SK-N-SH treated with all-trans-retinoic acid at 6 μM for 48 hours (cell line): ENCODE measurements around the gene SYNRG.

Source experiments
- ATAC-seq: fragments of 200-7000 bp; cut with Tn5 transposase; 3 replicates; pipeline ENCODE4 v1.9.1; 2020; ENCODE audit warnings: mild to moderate bottlenecking, moderate library complexity
- ARNTL ChIP-seq: fragments of 450-650 bp; formaldehyde crosslinking; IDR thresholded peaks from 2 replicates; pipeline ENCODE4 v1.5.0; 2020; ENCODE audit warnings: low read depth, mild to moderate bottlenecking, moderate library complexity, borderline replicate concordance
- CSDC2 ChIP-seq: fragments of 250-450 bp; sonication (Bioruptor Pico); IDR thresholded peaks from 2 replicates; pipeline ENCODE4 v1.5.0; 2020; ENCODE audit warnings: mild to moderate bottlenecking, moderate library complexity
- ESRRG ChIP-seq: fragments of 250-450 bp; sonication (Bioruptor Pico); IDR thresholded peaks from 2 replicates; pipeline ENCODE4 v1.6.1; 2021; ENCODE audit warnings: mild to moderate bottlenecking
- GLIS3 ChIP-seq: fragments of 250-450 bp; sonication (Bioruptor Pico); IDR thresholded peaks from 2 replicates; pipeline ENCODE4 v1.5.0; 2020; ENCODE audit warnings: mild to moderate bottlenecking, moderate library complexity
- ISL1 ChIP-seq: fragments of 250-450 bp; sonication (Bioruptor Pico); IDR thresholded peaks from 2 replicates; pipeline ENCODE4 v2.1.2; 2022; ENCODE audit warnings: mild to moderate bottlenecking, moderate library complexity
- OSR1 ChIP-seq: fragments of 250-450 bp; sonication (Bioruptor Pico); IDR thresholded peaks from 2 replicates; pipeline ENCODE4 v1.8.0; 2022; ENCODE audit warnings: moderate library complexity, mild to moderate bottlenecking, inconsistent platforms
- PATZ1 ChIP-seq: fragments of 250-450 bp; sonication (Bioruptor Pico); IDR thresholded peaks from 2 replicates; pipeline ENCODE4 v1.8.0; 2020; ENCODE audit warnings: mild to moderate bottlenecking, moderate library complexity, borderline replicate concordance
- POU6F1 ChIP-seq: fragments of 250-450 bp; sonication (Bioruptor Pico); IDR thresholded peaks from 2 replicates; pipeline ENCODE4 v1.8.0; 2021; ENCODE audit warnings: low read depth, mild to moderate bottlenecking, moderate library complexity, borderline replicate concordance
- SNAI2 ChIP-seq: fragments of 250-450 bp; sonication (Bioruptor Pico); IDR thresholded peaks from 2 replicates; pipeline ENCODE4 v1.5.0; 2020; ENCODE audit warnings: mild to moderate bottlenecking, moderate library complexity
- TCF4 ChIP-seq: fragments of 250-450 bp; sonication (Bioruptor Pico); IDR thresholded peaks from 2 replicates; pipeline ENCODE4 v1.8.0; 2021; ENCODE audit warnings: mild to moderate bottlenecking, moderate library complexity, borderline replicate concordance
- TOX ChIP-seq: fragments of 250-450 bp; sonication (Bioruptor Pico); IDR thresholded peaks from 2 replicates; pipeline ENCODE4 v1.8.0; 2021; ENCODE audit warnings: mild to moderate bottlenecking, moderate library complexity, borderline replicate concordance
- ZC3H10 ChIP-seq: fragments of 250-450 bp; sonication (Bioruptor Pico); IDR thresholded peaks from 2 replicates; pipeline ENCODE4 v1.5.1; 2021; ENCODE audit warnings: mild to moderate bottlenecking, moderate library complexity
- ZFP30 ChIP-seq: fragments of 450-650 bp; formaldehyde crosslinking; IDR thresholded peaks from 2 replicates; pipeline ENCODE4 v1.5.0; 2022; ENCODE audit warnings: mild to moderate bottlenecking, moderate library complexity
- ZNF565 ChIP-seq: fragments of 450-650 bp; formaldehyde crosslinking; conservative IDR thresholded peaks from 2 replicates; pipeline ENCODE4 v1.5.0; 2020; ENCODE audit warnings: low read depth, mild to moderate bottlenecking, moderate library complexity
- ZNF70 ChIP-seq: fragments of 450-650 bp; formaldehyde crosslinking; IDR thresholded peaks from 2 replicates; pipeline ENCODE4 v1.5.0; 2020; ENCODE audit warnings: mild to moderate bottlenecking, moderate library complexity
- ZNF8 ChIP-seq: fragments of 450-650 bp; formaldehyde crosslinking; IDR thresholded peaks from 2 replicates; pipeline ENCODE4 v1.5.0; 2020; ENCODE audit warnings: mild to moderate bottlenecking, moderate library complexity
- TF ChIP-seq, protein P1 (sequence below): fragments of 250-450 bp; sonication (Bioruptor Pico); IDR thresholded peaks from 2 replicates; pipeline ENCODE4 v1.5.1; 2021; ENCODE audit warnings: mild to moderate bottlenecking, moderate library complexity
- TF ChIP-seq, protein P2 (sequence below): fragments of 250-450 bp; sonication (Bioruptor Pico); IDR thresholded peaks from 2 replicates; pipeline ENCODE4 v1.5.0; 2020; ENCODE audit warnings: mild to moderate bottlenecking, moderate library complexity
- TF ChIP-seq, protein P3 (sequence below): fragments of 250-450 bp; sonication (Bioruptor Pico); IDR thresholded peaks from 2 replicates; pipeline ENCODE4 v1.5.1; 2020; ENCODE audit warnings: low read depth, mild to moderate bottlenecking, moderate library complexity

The SYNRG gene

GRCh38 chr17:37532756-37533155 lies 76.5 kb downstream of the SYNRG start:
- no peak for ATAC-seq
- TF ChIP-seq, protein P1, sequence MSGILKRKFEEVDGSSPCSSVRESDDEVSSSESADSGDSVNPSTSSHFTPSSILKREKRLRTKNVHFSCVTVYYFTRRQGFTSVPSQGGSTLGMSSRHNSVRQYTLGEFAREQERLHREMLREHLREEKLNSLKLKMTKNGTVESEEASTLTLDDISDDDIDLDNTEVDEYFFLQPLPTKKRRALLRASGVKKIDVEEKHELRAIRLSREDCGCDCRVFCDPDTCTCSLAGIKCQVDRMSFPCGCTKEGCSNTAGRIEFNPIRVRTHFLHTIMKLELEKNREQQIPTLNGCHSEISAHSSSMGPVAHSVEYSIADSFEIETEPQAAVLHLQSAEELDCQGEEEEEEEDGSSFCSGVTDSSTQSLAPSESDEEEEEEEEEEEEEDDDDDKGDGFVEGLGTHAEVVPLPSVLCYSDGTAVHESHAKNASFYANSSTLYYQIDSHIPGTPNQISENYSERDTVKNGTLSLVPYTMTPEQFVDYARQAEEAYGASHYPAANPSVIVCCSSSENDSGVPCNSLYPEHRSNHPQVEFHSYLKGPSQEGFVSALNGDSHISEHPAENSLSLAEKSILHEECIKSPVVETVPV: no peak
- TF ChIP-seq ISL1 (CRISPR knock-in tag): no peak
- no peak for TF ChIP-seq GLIS3 (CRISPR knock-in tag)
- no peak for TF ChIP-seq ZC3H10 (CRISPR knock-in tag)
- TF ChIP-seq PATZ1 (CRISPR knock-in tag): no peak
- TF ChIP-seq CSDC2: no peak
- no peak for TF ChIP-seq SNAI2 (CRISPR knock-in tag)
- no peak for TF ChIP-seq ESRRG (CRISPR knock-in tag)
- TF ChIP-seq ZNF565 (CRISPR knock-in tag): no peak
- TF ChIP-seq ZFP30 (CRISPR knock-in tag): no peak
- TF ChIP-seq, protein P2, sequence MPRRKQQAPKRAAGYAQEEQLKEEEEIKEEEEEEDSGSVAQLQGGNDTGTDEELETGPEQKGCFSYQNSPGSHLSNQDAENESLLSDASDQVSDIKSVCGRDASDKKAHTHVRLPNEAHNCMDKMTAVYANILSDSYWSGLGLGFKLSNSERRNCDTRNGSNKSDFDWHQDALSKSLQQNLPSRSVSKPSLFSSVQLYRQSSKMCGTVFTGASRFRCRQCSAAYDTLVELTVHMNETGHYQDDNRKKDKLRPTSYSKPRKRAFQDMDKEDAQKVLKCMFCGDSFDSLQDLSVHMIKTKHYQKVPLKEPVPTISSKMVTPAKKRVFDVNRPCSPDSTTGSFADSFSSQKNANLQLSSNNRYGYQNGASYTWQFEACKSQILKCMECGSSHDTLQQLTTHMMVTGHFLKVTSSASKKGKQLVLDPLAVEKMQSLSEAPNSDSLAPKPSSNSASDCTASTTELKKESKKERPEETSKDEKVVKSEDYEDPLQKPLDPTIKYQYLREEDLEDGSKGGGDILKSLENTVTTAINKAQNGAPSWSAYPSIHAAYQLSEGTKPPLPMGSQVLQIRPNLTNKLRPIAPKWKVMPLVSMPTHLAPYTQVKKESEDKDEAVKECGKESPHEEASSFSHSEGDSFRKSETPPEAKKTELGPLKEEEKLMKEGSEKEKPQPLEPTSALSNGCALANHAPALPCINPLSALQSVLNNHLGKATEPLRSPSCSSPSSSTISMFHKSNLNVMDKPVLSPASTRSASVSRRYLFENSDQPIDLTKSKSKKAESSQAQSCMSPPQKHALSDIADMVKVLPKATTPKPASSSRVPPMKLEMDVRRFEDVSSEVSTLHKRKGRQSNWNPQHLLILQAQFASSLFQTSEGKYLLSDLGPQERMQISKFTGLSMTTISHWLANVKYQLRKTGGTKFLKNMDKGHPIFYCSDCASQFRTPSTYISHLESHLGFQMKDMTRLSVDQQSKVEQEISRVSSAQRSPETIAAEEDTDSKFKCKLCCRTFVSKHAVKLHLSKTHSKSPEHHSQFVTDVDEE (CRISPR knock-in tag): no peak
- TF ChIP-seq TOX (CRISPR knock-in tag): no peak
- TF ChIP-seq TCF4 (CRISPR knock-in tag): no peak
- TF ChIP-seq, all 23 proteins: peak for 0

DNA sequence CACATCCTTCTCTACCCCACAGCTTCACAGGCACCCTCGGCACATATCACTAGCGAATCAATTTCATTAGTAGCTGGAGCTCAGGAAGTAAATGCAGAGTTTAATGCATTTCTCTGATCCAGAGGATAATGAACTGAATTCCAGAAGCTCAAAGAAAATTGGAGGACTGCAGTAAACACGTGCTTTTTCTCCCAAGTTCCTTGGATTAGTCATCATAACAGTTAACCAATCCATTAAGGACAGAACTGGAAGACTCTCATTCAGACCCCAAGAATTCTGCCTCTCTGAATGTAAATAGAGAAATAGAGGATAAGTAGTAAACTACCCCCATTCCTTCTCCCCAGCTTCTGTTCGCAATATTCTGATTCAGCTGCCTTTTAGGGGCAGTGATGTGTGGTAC lies 78.8 kb downstream of the SYNRG start:
- no peak for ATAC-seq
- TF ChIP-seq SNAI2 (CRISPR knock-in tag) (no peak), ARNTL (CRISPR knock-in tag) (no peak), TCF4 (CRISPR knock-in tag) (no peak), ZC3H10 (CRISPR knock-in tag) (no peak), ESRRG (CRISPR knock-in tag) (no peak), OSR1 (CRISPR knock-in tag) (no peak), GLIS3 (CRISPR knock-in tag) (no peak), PATZ1 (CRISPR knock-in tag) (no peak), ZNF70 (CRISPR knock-in tag) (no peak), ZNF8 (no peak), POU6F1 (CRISPR knock-in tag) (no peak), TOX (CRISPR knock-in tag) (no peak), CSDC2 (no peak)
- TF ChIP-seq, protein P2 (CRISPR knock-in tag): no peak
- TF ChIP-seq, protein P3, sequence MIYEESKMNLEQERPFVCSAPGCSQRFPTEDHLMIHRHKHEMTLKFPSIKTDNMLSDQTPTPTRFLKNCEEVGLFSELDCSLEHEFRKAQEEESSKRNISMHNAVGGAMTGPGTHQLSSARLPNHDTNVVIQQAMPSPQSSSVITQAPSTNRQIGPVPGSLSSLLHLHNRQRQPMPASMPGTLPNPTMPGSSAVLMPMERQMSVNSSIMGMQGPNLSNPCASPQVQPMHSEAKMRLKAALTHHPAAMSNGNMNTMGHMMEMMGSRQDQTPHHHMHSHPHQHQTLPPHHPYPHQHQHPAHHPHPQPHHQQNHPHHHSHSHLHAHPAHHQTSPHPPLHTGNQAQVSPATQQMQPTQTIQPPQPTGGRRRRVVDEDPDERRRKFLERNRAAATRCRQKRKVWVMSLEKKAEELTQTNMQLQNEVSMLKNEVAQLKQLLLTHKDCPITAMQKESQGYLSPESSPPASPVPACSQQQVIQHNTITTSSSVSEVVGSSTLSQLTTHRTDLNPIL (CRISPR knock-in tag): no peak
